Smooth muscle cell (in vitro differentiated cells): ENCODE results near the gene XAF1. TPM values are rescaled to one million over a fixed set of nuclear protein-coding genes. Genes with fewer than 3 reads are reported as not detected.

Experiments
- DNase-seq: peaks from one replicate; lab custom pipeline; 2025; ENCODE audit not compliant: unreplicated experiment; lab: John Stamatoyannopoulos, UW
- H2AFZ ChIP-seq: fragments of 200-600 bp; sonication (generic); 2 replicates; pipeline ENCODE4 v1.6.0; 2016; ENCODE audit warnings: antibody characterized with exemption, low read depth, mild to moderate bottlenecking
- H3F3A ChIP-seq: fragments of 200-600 bp; sonication (generic); 2 replicates; pipeline ENCODE4 v1.6.0; 2017; ENCODE audit warnings: antibody characterized with exemption, low read depth
- H3K27ac ChIP-seq: fragments of 200-600 bp; sonication (generic); 2 replicates; pipeline ENCODE4 v1.5.1; 2016; ENCODE audit warnings: low read depth, mild to moderate bottlenecking
- H3K27me3 ChIP-seq: fragments of 200-600 bp; sonication (generic); 2 replicates; pipeline ENCODE4 v1.6.1; 2016; ENCODE audit warnings: low read depth, mild to moderate bottlenecking
- H3K36me3 ChIP-seq: fragments of 200-600 bp; sonication (generic); 2 replicates; pipeline ENCODE4 v1.5.1; 2016; ENCODE audit warnings: low read depth
- H3K4me1 ChIP-seq: fragments of 200-600 bp; sonication (generic); 2 replicates; pipeline ENCODE4 v1.5.1; 2016; ENCODE audit warnings: low read depth
- H3K4me2 ChIP-seq: fragments of 200-600 bp; sonication (generic); 2 replicates; pipeline ENCODE4 v1.6.0; 2016; ENCODE audit warnings: mild to moderate bottlenecking
- H3K4me3 ChIP-seq: fragments of 200-600 bp; sonication (generic); 2 replicates; pipeline ENCODE4 v1.5.1; 2016; ENCODE audit warnings: mild to moderate bottlenecking
- H3K79me2 ChIP-seq: fragments of 200-600 bp; sonication (generic); 2 replicates; pipeline ENCODE4 v1.6.0; 2016; ENCODE audit warnings: low read depth, mild to moderate bottlenecking
- H3K9ac ChIP-seq: fragments of 200-600 bp; sonication (generic); 2 replicates; pipeline ENCODE4 v1.6.0; 2016; ENCODE audit warnings: low read depth
- H3K9me3 ChIP-seq: fragments of 200-600 bp; sonication (generic); replicated peaks from 2 replicates; pipeline ENCODE4 v1.5.1; 2016; ENCODE audit warnings: low read depth
- H4K20me1 ChIP-seq: fragments of 200-600 bp; sonication (generic); 2 replicates; pipeline ENCODE4 v1.6.0; 2016; ENCODE audit warnings: low read depth
- WGBS: methylation state at CpG from one replicate; pipeline ENCODE4 v1.1.7; 2016; ENCODE audit warnings: low lambda C conversion rate; 5-methylcytosine and 5-hydroxymethylcytosine counted together
- polyA plus RNA-seq: library from polyadenylated mRNA; unstranded; fragments of >200 nt; fragmentation: Nextera tagmentation; extraction: Ambion mirVana; gene quantifications from 2 replicates; pipeline ENCODE4 v1.2.1, GENCODE V29; 2016
- total RNA-seq: library from RNA; depleted of rRNA; stranded (reverse); fragments of >200 nt; gene quantifications from 2 replicates; pipeline ENCODE4 v1.2.3, GENCODE V29; 2014
- TF ChIP-seq, protein P1 (sequence below): fragments of 200-600 bp; sonication (generic); IDR thresholded peaks from 2 replicates; pipeline ENCODE4 v1.5.1; 2017; ENCODE audit warnings: borderline replicate concordance, mild to moderate bottlenecking, antibody characterized with exemption; ENCODE audit not compliant: insufficient read depth, poor library complexity, severe bottlenecking

The XAF1 gene, protein sequence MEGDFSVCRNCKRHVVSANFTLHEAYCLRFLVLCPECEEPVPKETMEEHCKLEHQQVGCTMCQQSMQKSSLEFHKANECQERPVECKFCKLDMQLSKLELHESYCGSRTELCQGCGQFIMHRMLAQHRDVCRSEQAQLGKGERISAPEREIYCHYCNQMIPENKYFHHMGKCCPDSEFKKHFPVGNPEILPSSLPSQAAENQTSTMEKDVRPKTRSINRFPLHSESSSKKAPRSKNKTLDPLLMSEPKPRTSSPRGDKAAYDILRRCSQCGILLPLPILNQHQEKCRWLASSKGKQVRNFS
- total RNA-seq, result 3.9 and 7.9 TPM in 2 replicates
- 3.1 and 8.3 TPM in 2 replicates for polyA plus RNA-seq

DNA sequence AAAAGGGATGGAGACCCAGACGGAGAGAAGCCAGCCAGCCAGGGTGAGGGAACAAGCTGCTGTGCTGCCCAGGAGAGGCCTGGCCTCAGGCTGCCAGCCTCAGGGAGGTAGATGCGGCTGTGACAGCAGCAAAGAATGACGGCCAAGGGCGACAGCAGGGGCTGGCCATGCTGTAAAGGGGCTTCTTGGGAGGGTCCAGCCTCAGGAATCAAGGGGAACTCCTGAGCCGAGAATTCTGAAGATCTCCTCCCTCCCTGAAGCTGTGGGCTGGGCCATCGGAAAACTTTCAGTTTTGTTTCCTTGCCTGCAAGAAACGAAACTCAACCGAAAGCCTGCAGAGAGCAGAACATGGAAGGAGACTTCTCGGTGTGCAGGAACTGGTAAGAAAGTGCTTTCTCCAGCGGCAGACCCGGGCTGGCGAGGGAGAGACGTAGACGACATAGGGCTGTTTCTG lies at the start of gene XAF1:
XAF1 (plus strand) TSS at position 316 of the 454 bp plus-strand sequence; CDS start at position 349, 33 bp downstream.
- H3K9ac ChIP-seq, result no peak within 1 kb of the TSS
- peak within 1 kb of the TSS; percentile 50 for H3K4me2 ChIP-seq
- H3K27me3 ChIP-seq, result no peaks in the 10 kb centered on the region
- DNase-seq, result no peak
- H3K27ac ChIP-seq, result peak within 1 kb of the TSS; percentile 100
- H2AFZ ChIP-seq, result peak within 1 kb of the TSS; percentile 80
- H3K36me3 ChIP-seq, result no peaks in the 10 kb centered on the region
- no peaks in the 10 kb centered on the region for H3K79me2 ChIP-seq
- TF ChIP-seq, protein P1, sequence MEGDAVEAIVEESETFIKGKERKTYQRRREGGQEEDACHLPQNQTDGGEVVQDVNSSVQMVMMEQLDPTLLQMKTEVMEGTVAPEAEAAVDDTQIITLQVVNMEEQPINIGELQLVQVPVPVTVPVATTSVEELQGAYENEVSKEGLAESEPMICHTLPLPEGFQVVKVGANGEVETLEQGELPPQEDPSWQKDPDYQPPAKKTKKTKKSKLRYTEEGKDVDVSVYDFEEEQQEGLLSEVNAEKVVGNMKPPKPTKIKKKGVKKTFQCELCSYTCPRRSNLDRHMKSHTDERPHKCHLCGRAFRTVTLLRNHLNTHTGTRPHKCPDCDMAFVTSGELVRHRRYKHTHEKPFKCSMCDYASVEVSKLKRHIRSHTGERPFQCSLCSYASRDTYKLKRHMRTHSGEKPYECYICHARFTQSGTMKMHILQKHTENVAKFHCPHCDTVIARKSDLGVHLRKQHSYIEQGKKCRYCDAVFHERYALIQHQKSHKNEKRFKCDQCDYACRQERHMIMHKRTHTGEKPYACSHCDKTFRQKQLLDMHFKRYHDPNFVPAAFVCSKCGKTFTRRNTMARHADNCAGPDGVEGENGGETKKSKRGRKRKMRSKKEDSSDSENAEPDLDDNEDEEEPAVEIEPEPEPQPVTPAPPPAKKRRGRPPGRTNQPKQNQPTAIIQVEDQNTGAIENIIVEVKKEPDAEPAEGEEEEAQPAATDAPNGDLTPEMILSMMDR, result no peak
- H3K4me1 ChIP-seq, result peaks cover 29% of the 10 kb centered on the region
- H4K20me1 ChIP-seq, result no peaks in the 10 kb centered on the region
- H3K4me3 ChIP-seq, result peak within 1 kb of the TSS; percentile 17
- no peaks in the 10 kb centered on the region for H3K9me3 ChIP-seq
- peaks cover 16% of the 10 kb centered on the region for H3F3A ChIP-seq
- 69% methylated on average over 14 of the region's 14 CpGs for WGBS

- no peaks in the 10 kb centered on the region for H3K79me2 ChIP-seq
- no peak overlapping the region for H3K27ac ChIP-seq
- no peaks in the 10 kb centered on the region for H3K4me1 ChIP-seq
- peaks cover 6% of the 10 kb centered on the region for H3K27me3 ChIP-seq
- H3K4me2 ChIP-seq, result no peak overlapping the region
- H3F3A ChIP-seq, result no peaks in the 10 kb centered on the region
- WGBS, result 93% methylated on average over 14 of the region's 14 CpGs
- H3K9ac ChIP-seq, result no peak overlapping the region
- DNase-seq, result no peak
- no peak overlapping the region for H3K4me3 ChIP-seq
- TF ChIP-seq, protein P1, result no peak
- H3K36me3 ChIP-seq, result no peaks in the 10 kb centered on the region
- no peaks in the 10 kb centered on the region for H4K20me1 ChIP-seq
- H2AFZ ChIP-seq, result no peak overlapping the region
- no peaks in the 10 kb centered on the region for H3K9me3 ChIP-seq
These were observed 49.3 kb upstream of the XAF1 start for GRCh38 chr17:6706499-6706898.

DNA sequence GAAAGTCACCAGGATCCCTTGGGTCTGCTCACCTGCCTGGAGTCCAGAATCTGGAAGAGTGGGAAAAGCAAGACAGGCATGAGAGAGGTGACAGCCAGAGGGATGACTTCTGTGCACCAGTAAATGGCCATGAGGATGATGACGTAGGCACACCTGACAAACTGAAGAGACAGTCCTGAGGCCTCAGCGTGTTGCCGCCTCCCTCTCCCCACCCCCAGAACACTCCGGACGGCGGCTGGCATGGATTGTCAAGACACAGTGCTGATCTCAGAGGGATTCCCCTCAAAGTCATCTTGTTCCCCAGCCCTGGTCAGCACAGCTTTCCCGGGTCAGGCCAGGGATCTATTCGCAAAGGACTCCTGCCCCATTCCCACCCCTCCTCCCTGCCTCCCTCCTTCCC lies 48.9 kb upstream of the XAF1 start:
- TF ChIP-seq, protein P1, result no peak
- Histone ChIP-seq H3K27me3 (peaks cover 6% of the 10 kb centered on the region), H2AFZ (no peak overlapping the region), H3K4me2 (no peak overlapping the region), H4K20me1 (no peaks in the 10 kb centered on the region), H3K9me3 (no peaks in the 10 kb centered on the region), H3K9ac (no peak overlapping the region), H3K36me3 (no peaks in the 10 kb centered on the region), H3K4me3 (no peak overlapping the region), H3K27ac (no peak overlapping the region), H3F3A (no peaks in the 10 kb centered on the region), H3K79me2 (no peaks in the 10 kb centered on the region), H3K4me1 (no peaks in the 10 kb centered on the region)
- DNase-seq, result no peak
- whole genome bisulfite sequencing, result 85% methylated on average over 8 of the region's 8 CpGs
